ENCODE measurements around the gene EPHA6.

The EPHA6 gene

GRCh38 chr3:97680210-97680609 lies 865.8 kb downstream of the EPHA6 start:
- no peak for DNase-seq (ENCODE audit: low read depth)
- H3K4me3 ChIP-seq (ENCODE audit: low read length), result no peak overlapping the region
- TF ChIP-seq, protein P1, sequence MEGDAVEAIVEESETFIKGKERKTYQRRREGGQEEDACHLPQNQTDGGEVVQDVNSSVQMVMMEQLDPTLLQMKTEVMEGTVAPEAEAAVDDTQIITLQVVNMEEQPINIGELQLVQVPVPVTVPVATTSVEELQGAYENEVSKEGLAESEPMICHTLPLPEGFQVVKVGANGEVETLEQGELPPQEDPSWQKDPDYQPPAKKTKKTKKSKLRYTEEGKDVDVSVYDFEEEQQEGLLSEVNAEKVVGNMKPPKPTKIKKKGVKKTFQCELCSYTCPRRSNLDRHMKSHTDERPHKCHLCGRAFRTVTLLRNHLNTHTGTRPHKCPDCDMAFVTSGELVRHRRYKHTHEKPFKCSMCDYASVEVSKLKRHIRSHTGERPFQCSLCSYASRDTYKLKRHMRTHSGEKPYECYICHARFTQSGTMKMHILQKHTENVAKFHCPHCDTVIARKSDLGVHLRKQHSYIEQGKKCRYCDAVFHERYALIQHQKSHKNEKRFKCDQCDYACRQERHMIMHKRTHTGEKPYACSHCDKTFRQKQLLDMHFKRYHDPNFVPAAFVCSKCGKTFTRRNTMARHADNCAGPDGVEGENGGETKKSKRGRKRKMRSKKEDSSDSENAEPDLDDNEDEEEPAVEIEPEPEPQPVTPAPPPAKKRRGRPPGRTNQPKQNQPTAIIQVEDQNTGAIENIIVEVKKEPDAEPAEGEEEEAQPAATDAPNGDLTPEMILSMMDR (conservative IDR thresholded peaks at IDR 0.05; ENCODE audit: low read depth, low read length), result no peak

GRCh38 chr3:97680696-97681095 lies 866.3 kb downstream of the EPHA6 start:
- TF ChIP-seq, protein P1 (conservative IDR thresholded peaks at IDR 0.05; ENCODE audit: low read depth, low read length), result no peak
- DNase-seq (ENCODE audit: low read depth), result no peak
- no peak overlapping the region for H3K4me3 ChIP-seq (ENCODE audit: low read length)

DNA sequence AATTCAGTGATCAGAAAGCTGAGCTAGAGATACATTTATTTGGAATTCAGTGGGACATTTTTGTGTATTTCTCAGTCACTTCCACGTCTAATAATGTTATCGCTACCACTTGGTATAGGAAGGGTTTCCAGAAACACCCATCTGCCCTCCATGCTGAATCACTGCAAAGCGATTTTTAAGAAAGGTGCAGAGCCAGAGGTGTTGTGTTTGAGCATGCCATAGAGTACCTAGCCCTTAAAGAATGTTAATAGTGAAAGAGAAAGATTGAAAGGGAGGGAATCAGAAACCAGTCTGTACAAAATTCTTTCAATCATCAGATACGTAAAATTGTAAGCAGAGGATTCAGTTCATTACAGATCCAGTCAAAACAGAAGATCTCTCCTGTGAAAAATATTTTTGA lies 870.1 kb downstream of the EPHA6 start:
- no peak for DNase-seq (ENCODE audit: low read depth)
- H3K4me3 ChIP-seq (ENCODE audit: low read length), result no peak overlapping the region
- TF ChIP-seq, protein P1 (conservative IDR thresholded peaks at IDR 0.05; ENCODE audit: low read depth, low read length), result no peak

DNA sequence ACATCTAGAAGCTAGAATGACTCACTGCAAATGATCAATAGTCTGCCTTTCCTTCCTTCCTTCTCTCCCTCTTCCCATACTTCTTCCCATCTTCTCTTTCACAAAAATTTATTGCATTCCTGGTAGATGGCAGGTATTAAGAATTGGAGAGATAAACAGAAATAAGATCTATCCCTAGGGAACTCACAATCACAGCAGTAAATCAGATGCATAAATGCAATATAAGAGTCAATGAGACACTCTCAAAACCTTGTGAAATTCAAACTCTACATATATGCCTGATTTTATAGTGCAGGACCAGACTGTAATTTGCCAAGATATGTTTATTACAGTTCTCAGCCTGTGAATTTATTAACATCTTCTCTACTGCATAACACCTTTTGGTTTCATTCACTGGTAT lies 871.9 kb downstream of the EPHA6 start:
- DNase-seq (ENCODE audit: low read depth), result no peak
- TF ChIP-seq, protein P1 (conservative IDR thresholded peaks at IDR 0.05; ENCODE audit: low read depth, low read length), result no peak
- H3K4me3 ChIP-seq (ENCODE audit: low read length), result no peak overlapping the region

GRCh38 chr3:97687734-97688133 lies 873.3 kb downstream of the EPHA6 start:
- TF ChIP-seq, protein P1 (conservative IDR thresholded peaks at IDR 0.05; ENCODE audit: low read depth, low read length), result no peak
- H3K4me3 ChIP-seq (ENCODE audit: low read length), result no peak overlapping the region
- no peak for DNase-seq (ENCODE audit: low read depth)

GRCh38 chr3:97689111-97689510 lies 874.7 kb downstream of the EPHA6 start:
- H3K4me3 ChIP-seq (ENCODE audit: low read length), result no peak overlapping the region
- TF ChIP-seq, protein P1 (conservative IDR thresholded peaks at IDR 0.05; ENCODE audit: low read depth, low read length), result no peak
- DNase-seq (ENCODE audit: low read depth), result no peak

GRCh38 chr3:97689962-97690361 lies 875.6 kb downstream of the EPHA6 start:
- no peak overlapping the region for H3K4me3 ChIP-seq (ENCODE audit: low read length)
- TF ChIP-seq, protein P1 (conservative IDR thresholded peaks at IDR 0.05; ENCODE audit: low read depth, low read length), result no peak
- no peak for DNase-seq (ENCODE audit: low read depth)

All from retinal pigment epithelial cell (primary cell).